NB4 (cell line): ENCODE data around the gene EPB41L1.

Source experiments
- POLR2A ChIP-seq: IDR thresholded peaks from 2 replicates; pipeline ENCODE4 v1.6.1; 2011; ENCODE audit warnings: mild to moderate bottlenecking; ENCODE audit not compliant: insufficient read length; ENCODE audit errors: extremely low read depth
- TF ChIP-seq, protein P1 (sequence below): IDR thresholded peaks from one replicate; pipeline ENCODE4 v1.5.1; 2012; ENCODE audit warnings: low read depth, low read length

DNA sequence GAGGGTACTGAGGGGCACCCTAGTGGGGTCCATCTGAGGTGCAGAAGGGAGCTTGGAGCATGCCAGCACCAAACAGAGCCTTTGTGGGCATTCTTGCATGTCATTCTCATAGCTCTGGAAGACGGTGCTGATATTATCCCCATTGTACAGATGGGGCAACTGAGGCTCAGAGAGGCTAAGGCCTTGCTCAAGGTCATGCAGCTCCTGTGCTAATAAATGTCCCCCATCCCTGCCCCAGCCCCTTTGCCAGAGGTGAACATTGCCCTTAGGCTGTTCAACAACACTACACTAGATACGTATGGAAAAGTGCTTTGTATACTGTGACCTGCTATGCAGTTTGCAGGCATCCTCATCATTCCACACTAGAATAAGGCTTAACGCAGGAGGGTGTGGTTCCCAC is 5.5 kb upstream of the EPB41L1 start:
- TF ChIP-seq POLR2A: no peak
- TF ChIP-seq, protein P1, sequence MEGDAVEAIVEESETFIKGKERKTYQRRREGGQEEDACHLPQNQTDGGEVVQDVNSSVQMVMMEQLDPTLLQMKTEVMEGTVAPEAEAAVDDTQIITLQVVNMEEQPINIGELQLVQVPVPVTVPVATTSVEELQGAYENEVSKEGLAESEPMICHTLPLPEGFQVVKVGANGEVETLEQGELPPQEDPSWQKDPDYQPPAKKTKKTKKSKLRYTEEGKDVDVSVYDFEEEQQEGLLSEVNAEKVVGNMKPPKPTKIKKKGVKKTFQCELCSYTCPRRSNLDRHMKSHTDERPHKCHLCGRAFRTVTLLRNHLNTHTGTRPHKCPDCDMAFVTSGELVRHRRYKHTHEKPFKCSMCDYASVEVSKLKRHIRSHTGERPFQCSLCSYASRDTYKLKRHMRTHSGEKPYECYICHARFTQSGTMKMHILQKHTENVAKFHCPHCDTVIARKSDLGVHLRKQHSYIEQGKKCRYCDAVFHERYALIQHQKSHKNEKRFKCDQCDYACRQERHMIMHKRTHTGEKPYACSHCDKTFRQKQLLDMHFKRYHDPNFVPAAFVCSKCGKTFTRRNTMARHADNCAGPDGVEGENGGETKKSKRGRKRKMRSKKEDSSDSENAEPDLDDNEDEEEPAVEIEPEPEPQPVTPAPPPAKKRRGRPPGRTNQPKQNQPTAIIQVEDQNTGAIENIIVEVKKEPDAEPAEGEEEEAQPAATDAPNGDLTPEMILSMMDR: no peak
